ENCODE data around the gene SPDYE6. TPM values are rescaled to one million over a fixed set of nuclear protein-coding genes. Genes with fewer than 3 reads are reported as not detected.
"Not testable (repeated sequence)": the region's sequence is repeated elsewhere in the genome, so short reads cannot be mapped to it uniquely, and the experiment has no call there.

The SPDYE6 gene
- total RNA-seq, 1 experiment from 2014 or later = not detected

GRCh38 chr7:102365390-102365789, 9.1 kb upstream of the SPDYE6 start:
- H3K4me1 ChIP-seq (ENCODE audit: insufficient read depth, low read length, poor library complexity, severe bottlenecking); CTCF ChIA-PET; DNase-seq (ENCODE audit: low spot score); H3K9me3 ChIP-seq (ENCODE audit: low read depth, low read length, poor library complexity, severe bottlenecking); BruUV-seq (replicated peaks); intact Hi-C loops (cut with micrococcal nuclease; ENCODE audit: unreplicated experiment); H3K27me3 ChIP-seq (replicated peaks; ENCODE audit: insufficient read depth, low read depth, low read length, poor library complexity); H3K4me3 ChIP-seq (ENCODE audit: low read depth, low read length, poor library complexity, severe bottlenecking); H3K36me3 ChIP-seq (ENCODE audit: insufficient read depth, low read length, poor library complexity, severe bottlenecking); POLR2A ChIA-PET (ENCODE audit: low non-redundant PET); H3K27ac ChIP-seq (ENCODE audit: low read depth, low read length, poor library complexity, severe bottlenecking): not testable (repeated sequence)

DNA sequence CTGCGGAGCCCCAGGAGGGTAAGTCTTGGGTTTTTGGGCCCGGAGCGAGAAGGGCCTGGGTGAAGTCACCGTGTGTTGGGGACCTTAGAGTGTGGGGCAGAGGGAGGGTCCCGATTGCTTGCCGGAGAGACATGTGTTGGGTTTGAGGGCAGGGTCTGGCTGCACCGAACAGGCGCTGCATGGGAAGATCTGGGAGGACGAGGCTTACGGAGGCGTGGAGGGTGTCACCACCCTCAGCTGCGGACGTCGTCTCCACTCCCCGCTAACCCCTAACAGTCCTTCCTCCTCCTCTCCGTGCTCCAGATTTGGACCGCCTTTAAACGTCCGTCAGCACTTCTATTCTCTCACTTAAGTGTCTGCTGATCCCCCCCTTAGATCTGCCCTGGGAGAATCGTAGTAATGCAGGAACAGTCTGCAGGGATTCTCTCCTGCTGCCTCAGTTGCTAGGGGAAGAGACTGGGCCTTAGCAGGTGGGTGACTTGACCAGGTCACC, 8.2 kb upstream of the SPDYE6 start:
- DNase-seq (ENCODE audit: low spot score); H3K4me1 ChIP-seq (ENCODE audit: insufficient read depth, low read length, poor library complexity, severe bottlenecking); BruUV-seq (replicated peaks); H3K27me3 ChIP-seq (replicated peaks; ENCODE audit: insufficient read depth, low read depth, low read length, poor library complexity); intact Hi-C loops (cut with micrococcal nuclease; ENCODE audit: unreplicated experiment); H3K36me3 ChIP-seq (ENCODE audit: insufficient read depth, low read length, poor library complexity, severe bottlenecking); POLR2A ChIA-PET (ENCODE audit: low non-redundant PET); H3K9me3 ChIP-seq (ENCODE audit: low read depth, low read length, poor library complexity, severe bottlenecking); CTCF ChIA-PET: not testable (repeated sequence)
- H3K4me3 ChIP-seq (ENCODE audit: low read depth, low read length, poor library complexity, severe bottlenecking) = peak overlapping the region; percentile 79
- H3K27ac ChIP-seq (ENCODE audit: low read depth, low read length, poor library complexity, severe bottlenecking) = peak overlapping the region; percentile 92

DNA sequence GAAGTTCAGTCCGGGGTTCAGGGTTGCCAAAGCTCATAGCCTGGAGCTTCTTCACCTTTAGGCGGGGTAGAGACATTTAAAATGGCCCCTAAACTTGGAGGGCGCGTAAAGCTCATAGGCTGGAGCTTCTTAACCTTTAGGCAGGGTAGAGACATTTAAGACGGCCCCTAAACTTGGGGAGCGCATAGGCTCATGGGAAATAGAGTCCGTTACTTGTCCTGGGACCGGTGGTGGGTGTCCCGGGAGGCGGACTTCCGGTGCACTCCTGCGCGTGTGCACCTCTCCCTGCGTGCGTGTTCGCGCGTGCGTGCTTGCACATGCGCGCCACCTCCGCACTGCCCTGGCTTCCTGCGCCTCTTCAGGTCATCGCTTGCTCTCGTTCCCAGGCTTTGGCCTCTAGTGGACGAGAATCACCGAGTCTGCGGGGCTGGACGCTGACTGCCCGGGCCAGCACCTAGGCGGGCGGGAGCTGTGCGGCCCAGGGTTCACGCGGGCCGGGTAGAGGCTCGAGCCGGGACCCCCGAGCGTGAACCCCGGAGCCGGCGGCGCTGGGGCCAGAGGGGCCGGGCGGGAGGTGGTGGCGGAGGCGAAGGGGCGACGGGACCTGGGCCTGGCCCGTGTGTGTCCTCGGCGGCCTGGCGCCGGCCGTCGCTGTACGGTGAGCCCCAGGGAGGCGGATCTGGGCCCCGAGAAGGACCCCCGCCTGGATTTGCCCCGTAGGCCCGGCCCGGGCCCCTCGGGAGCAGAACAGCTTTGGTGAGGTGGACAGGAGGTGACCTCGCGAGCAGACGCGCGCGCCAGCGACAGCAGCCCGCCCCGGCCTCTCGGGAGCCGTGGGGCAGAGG, 7.5 kb upstream of the SPDYE6 start:
- H3K9me3 ChIP-seq (ENCODE audit: low read depth, low read length, poor library complexity, severe bottlenecking); H3K27me3 ChIP-seq (replicated peaks; ENCODE audit: insufficient read depth, low read depth, low read length, poor library complexity); BruUV-seq (replicated peaks); H3K4me1 ChIP-seq (ENCODE audit: insufficient read depth, low read length, poor library complexity, severe bottlenecking); intact Hi-C loops (cut with micrococcal nuclease; ENCODE audit: unreplicated experiment); CTCF ChIA-PET; POLR2A ChIA-PET (ENCODE audit: low non-redundant PET); H3K36me3 ChIP-seq (ENCODE audit: insufficient read depth, low read length, poor library complexity, severe bottlenecking): not testable (repeated sequence)
- Histone ChIP-seq H3K27ac (ENCODE audit: low read depth, low read length, poor library complexity, severe bottlenecking) (peak overlapping the region; percentile 92), H3K4me3 (ENCODE audit: low read depth, low read length, poor library complexity, severe bottlenecking) (peak overlapping the region; percentile 79)
- peak; percentile 99 for DNase-seq (ENCODE audit: low spot score)

DNA sequence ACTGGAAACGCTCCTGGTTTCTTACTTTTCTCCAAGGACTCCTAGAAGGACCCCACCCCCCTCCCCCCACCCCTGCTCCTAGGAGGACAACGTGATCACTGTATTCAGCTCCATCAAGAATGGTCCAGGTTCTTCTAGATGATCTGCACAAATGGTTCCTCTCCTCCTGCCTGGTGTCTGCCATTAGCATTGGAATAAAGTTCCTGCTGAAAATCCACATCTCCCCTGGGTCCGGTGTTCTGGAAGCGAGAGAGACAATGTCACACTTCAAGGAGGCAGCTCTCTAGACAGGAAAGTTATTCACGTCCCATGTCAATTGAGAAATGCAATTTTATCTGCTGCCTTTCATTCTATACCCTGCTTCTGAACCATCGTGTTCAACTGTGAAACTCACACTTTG, 9.3 kb downstream of the SPDYE6 start:
- H3K4me3 ChIP-seq (ENCODE audit: low read depth, low read length, poor library complexity, severe bottlenecking); H3K27me3 ChIP-seq (replicated peaks; ENCODE audit: insufficient read depth, low read depth, low read length, poor library complexity); H3K9me3 ChIP-seq (ENCODE audit: low read depth, low read length, poor library complexity, severe bottlenecking); H3K27ac ChIP-seq (ENCODE audit: low read depth, low read length, poor library complexity, severe bottlenecking); H3K36me3 ChIP-seq (ENCODE audit: insufficient read depth, low read length, poor library complexity, severe bottlenecking); CTCF ChIA-PET; DNase-seq (ENCODE audit: low spot score); POLR2A ChIA-PET (ENCODE audit: low non-redundant PET); intact Hi-C loops (cut with micrococcal nuclease; ENCODE audit: unreplicated experiment); BruUV-seq (replicated peaks); H3K4me1 ChIP-seq (ENCODE audit: insufficient read depth, low read length, poor library complexity, severe bottlenecking): not testable (repeated sequence)

GRCh38 chr7:102340599-102341368, 15.5 kb downstream of the SPDYE6 start:
- H3K4me1 ChIP-seq (ENCODE audit: insufficient read depth, low read length, poor library complexity, severe bottlenecking); CTCF ChIA-PET; H3K36me3 ChIP-seq (ENCODE audit: insufficient read depth, low read length, poor library complexity, severe bottlenecking); H3K27me3 ChIP-seq (replicated peaks; ENCODE audit: insufficient read depth, low read depth, low read length, poor library complexity); H3K27ac ChIP-seq (ENCODE audit: low read depth, low read length, poor library complexity, severe bottlenecking); intact Hi-C loops (cut with micrococcal nuclease; ENCODE audit: unreplicated experiment); BruUV-seq (replicated peaks); H3K4me3 ChIP-seq (ENCODE audit: low read depth, low read length, poor library complexity, severe bottlenecking); DNase-seq (ENCODE audit: low spot score); POLR2A ChIA-PET (ENCODE audit: low non-redundant PET); H3K9me3 ChIP-seq (ENCODE audit: low read depth, low read length, poor library complexity, severe bottlenecking): not testable (repeated sequence)

- H3K27ac ChIP-seq (ENCODE audit: low read depth, low read length, poor library complexity, severe bottlenecking); BruUV-seq (replicated peaks); H3K4me1 ChIP-seq (ENCODE audit: insufficient read depth, low read length, poor library complexity, severe bottlenecking); H3K4me3 ChIP-seq (ENCODE audit: low read depth, low read length, poor library complexity, severe bottlenecking); CTCF ChIA-PET; H3K36me3 ChIP-seq (ENCODE audit: insufficient read depth, low read length, poor library complexity, severe bottlenecking); H3K9me3 ChIP-seq (ENCODE audit: low read depth, low read length, poor library complexity, severe bottlenecking); H3K27me3 ChIP-seq (replicated peaks; ENCODE audit: insufficient read depth, low read depth, low read length, poor library complexity); intact Hi-C loops (cut with micrococcal nuclease; ENCODE audit: unreplicated experiment); POLR2A ChIA-PET (ENCODE audit: low non-redundant PET); DNase-seq (ENCODE audit: low spot score): not testable (repeated sequence)
Measured at GRCh38 chr7:102337420-102337819, 18.8 kb downstream of the SPDYE6 start.

GRCh38 chr7:102337002-102337401, 19.2 kb downstream of the SPDYE6 start:
- BruUV-seq (replicated peaks); H3K27me3 ChIP-seq (replicated peaks; ENCODE audit: insufficient read depth, low read depth, low read length, poor library complexity); H3K4me3 ChIP-seq (ENCODE audit: low read depth, low read length, poor library complexity, severe bottlenecking); DNase-seq (ENCODE audit: low spot score); H3K27ac ChIP-seq (ENCODE audit: low read depth, low read length, poor library complexity, severe bottlenecking); POLR2A ChIA-PET (ENCODE audit: low non-redundant PET); H3K4me1 ChIP-seq (ENCODE audit: insufficient read depth, low read length, poor library complexity, severe bottlenecking); H3K36me3 ChIP-seq (ENCODE audit: insufficient read depth, low read length, poor library complexity, severe bottlenecking); CTCF ChIA-PET; intact Hi-C loops (cut with micrococcal nuclease; ENCODE audit: unreplicated experiment); H3K9me3 ChIP-seq (ENCODE audit: low read depth, low read length, poor library complexity, severe bottlenecking): not testable (repeated sequence)

Data from A673 (cell line).